Measurements from ENCODE around the gene RUFY1.
A peak's percentile ranks its signal among the peaks of the same experiment; 100 is the strongest.
"Not testable (repeated sequence)": the region's sequence is repeated elsewhere in the genome, so short reads cannot be mapped to it uniquely, and the experiment has no call there.

The RUFY1 gene

DNA sequence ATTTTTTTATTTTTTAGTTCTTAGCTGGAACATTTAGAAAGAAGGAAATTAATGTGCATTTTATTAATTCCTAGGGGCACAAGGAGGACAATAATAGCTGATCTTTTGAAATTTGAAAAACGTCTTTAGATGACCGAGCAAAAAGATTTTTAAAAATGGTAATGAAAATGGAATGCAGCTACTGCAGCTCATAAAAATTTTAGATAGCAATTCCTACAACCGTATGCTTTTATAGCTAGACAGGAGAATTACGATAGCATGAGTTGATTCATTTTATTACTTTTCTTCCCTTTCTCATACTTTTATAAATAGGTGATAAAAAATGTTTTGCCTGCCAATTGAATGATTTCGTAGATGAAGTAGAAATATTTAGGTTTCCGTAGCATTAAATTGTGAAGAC is 13.7 kb upstream of the RUFY1 start:
- peak; percentile 37 for DNase-seq

DNA sequence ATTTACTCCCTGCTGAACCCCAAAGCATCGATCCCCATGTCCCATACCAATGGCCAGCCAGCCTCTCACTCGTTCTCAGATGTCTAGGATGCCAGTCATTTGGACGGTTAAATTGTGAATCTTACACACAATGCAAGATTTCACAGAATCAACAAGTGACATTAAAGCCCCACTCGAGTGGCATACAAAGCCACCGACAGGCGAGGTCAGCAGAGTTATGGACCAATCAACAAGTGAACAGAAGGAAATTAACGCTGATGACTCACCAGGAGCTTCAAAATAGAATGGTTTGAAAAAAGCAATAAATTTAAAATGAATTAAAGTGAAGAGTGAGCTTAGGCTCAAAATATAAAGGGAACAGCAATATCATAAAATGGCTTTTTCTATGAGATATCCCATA is 8.2 kb upstream of the RUFY1 start:
- no peak for DNase-seq

DNA sequence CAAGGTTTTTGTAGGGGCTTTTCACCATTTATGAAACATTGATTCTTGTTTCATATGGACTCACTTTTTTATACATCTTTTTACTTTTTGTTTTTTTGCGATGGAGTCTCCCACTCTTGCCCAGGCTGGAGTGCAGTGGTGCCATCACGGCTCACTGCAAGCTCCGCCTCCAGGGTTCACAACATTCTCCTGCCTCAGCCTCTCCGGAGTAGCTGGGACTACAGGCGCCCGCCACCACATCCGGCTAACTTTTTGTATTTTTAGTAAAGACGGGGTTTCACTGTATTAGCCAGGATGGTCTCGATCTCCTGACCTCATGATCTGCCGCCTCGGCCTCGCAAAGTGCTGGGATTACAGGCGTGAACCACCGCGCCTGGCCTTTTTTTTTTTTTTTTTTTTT is 7.1 kb upstream of the RUFY1 start:
- not testable (repeated sequence) for DNase-seq

DNA sequence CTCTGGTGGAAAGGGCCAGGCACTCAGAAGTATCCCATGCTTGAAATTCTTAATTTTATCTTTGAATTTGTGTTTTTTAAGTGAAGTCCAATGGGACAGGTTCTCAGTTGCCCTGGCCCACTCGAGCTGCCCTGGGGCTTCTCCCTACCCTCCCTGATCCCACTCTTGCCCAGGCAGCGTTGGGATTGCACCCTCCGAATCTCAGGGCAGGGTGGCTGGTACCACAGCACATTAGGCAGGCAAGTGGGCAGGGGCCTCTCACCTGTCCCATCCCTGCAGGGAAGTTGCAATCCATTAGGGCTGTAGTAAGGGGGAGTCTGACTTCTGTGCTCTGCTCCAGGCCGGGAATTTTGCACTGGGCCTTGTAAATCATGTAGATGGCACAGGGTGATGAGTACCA is 2.7 kb downstream of the RUFY1 start:
- DNase-seq, result no peak

DNA sequence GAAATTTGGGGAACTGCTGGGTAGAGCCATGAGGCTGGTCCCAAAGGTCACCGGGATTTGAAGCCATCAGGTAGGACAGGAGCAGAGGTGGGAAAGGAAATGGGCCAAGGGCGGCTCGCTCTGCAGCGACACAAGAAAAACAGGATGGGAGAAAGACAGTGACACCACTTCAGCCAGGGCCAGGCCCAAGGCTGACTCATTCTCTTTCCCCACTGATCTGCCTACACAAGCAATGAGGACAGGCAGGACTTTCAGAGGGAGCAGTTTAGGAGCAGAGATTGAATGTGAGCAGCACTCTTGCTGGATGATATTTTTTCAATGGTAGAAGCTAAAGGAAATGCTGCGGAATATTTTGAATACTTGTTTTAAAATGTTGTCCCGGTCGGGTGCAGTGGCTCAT is 3.5 kb downstream of the RUFY1 start:
- DNase-seq, result peak; percentile 79

DNA sequence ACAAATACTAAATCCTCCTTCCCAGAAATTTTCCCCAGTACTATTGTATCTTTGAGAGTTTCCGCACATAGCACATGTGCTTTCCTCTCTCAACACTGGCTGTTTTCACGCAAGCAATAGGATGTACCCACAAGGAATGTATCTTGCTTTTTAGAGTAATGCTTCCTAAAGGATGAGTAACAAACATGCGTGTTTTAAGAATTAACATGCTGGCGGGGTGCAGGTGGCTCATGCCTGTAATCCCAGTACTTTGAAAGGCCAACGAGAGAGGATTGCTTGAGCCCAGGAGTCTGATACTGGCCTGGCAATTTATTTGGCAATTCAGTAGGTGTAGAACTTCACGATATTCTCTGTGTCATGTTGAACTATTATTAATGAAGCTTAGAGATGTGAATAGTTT is 4.6 kb downstream of the RUFY1 start:
- no peak for DNase-seq

DNA sequence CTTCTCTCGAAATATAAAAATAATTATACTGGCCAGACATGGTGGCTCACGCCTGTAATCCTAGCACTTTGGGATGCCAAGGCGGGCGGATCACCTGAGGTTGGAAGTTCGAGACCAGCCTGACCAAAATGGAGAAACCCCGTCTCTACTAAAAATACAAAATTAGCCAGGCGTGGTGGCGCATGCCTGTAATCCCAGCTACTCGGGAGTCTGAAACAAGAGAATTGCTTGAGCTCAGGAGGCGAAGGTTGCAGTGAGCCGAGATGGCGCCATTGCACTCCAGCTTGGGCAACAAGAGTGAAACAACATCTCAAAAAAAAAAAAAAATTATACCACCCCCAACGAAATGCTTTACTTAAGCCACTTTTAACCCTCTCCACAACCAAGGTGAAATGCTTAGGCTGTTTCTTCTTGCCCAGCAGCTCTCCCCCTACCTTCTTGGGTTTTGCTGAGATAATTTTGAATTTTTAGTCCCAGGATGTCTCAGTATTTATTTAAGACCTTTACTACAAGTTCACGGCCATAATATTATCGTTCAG is 8.0 kb downstream of the RUFY1 start:
- DNase-seq, result not testable (repeated sequence)

DNA sequence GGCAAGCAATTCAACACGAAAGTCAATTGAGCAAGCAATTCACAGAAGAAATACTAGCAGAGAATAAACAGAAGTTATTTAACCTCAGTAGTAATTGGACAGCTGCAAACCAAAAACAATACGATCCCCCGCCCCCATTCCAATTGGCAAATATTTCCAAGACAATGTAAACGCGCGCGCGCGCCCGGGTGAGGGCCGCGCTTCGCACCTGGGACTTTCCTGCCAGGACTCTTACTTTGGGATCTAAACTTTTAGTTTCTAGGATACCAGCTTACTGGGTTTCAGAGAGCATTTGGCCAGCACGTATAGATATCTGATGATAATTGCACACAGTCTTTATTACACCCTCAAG is 8.6 kb downstream of the RUFY1 start:
- peak; percentile 36 for DNase-seq

DNA sequence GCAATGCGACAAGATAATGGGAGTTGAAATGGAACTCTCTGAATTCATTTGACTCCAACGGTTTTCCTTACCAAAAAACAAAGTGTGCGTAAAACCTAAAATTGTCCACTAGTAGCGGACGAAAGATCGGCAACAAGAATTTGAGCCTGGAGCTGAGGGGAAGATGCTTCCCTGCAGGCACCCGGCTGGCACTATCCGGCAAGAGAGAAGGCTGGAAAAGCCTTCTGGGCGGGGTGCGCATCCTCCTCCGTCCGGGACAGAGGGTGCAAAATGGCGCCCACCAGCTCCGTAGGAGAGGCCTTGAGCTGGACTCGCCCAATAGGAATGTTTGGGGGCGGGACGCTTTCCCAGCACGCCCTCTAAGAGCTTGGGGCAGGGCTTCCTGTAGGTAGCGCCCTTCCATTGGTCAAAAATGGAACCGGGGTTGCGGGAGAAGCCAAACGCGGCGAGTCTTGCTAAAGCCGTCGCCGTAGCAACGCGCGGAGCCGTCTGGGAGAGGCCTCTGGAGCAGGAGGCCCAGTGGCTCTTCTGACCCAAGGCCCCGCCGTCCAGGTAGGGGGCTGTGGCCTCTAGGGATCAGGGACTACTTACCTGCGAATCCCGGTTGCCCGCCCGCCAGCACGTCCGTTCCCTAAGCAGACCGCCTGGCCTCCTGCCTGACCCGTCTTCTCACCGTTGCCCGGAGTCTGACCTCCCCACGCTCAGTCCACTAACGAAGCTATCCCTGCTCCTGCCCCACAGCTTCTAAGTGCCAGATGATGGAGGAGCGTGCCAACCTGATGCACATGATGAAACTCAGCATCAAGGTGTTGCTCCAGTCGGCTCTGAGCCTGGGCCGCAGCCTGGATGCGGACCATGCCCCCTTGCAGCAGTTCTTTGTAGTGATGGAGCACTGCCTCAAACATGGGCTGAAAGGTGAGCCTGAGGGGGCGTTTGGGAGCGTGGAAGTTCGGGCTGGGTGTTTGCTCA is 9.2 kb downstream of the RUFY1 start:
- DNase-seq, result peak; percentile 99

DNA sequence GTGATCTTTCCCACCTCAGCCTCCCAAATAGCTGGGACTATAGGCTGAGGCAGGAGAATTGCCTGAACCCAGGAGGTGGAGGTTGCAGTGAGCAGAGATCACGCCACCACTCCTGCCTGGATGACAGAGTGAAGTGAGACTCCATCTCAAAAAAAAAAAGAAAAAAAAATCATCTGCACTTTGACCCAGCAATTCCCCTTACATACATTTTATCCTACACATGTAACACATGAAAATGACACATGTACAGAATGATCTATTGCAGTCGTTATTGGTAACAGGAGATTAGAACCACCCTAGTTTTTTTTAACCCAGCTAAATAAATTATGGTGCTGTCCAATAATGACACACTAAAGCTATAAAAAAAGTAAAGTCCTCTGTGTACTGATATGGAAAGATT is 14.2 kb downstream of the RUFY1 start:
- no peak for DNase-seq

DNA sequence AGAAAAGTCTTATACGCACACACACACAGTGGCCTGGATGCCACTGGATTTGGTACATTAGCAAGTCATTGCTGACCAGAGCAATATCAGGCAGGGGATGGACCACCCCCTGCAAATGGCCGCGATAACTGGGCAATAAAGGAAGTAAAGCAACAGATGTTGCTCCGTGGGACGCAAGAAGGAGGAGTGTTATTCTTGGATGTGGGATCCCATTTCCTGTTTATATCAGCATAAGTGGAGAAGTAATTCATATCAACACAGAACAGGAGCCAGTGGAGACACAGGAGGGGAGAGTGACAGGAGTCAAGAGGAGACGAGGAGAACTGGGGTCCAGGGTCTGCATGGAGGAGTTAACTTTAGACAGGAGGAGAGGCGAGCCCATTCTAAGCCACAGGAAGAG is 18.4 kb downstream of the RUFY1 start:
- no peak for DNase-seq

DNA sequence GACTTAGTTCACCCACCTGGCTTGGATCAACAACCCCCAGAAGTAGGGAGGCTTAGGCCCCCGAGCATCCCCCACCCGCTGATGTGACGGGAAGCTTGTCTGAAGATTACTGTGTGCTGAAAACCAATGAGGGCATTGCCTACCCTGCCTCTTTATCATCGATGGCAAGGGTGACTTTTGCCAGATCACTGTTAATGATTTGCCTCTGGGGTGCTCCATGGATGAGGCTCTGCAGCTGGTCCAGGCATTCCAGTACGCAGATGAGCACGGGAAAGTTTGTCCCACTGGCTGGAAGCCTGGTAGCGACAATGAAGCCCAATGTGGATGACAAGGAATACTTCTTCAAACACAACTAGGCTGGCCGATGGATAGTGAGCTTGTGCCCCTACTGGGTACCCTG is 22.0 kb downstream of the RUFY1 start:
- DNase-seq, result no peak

DNA sequence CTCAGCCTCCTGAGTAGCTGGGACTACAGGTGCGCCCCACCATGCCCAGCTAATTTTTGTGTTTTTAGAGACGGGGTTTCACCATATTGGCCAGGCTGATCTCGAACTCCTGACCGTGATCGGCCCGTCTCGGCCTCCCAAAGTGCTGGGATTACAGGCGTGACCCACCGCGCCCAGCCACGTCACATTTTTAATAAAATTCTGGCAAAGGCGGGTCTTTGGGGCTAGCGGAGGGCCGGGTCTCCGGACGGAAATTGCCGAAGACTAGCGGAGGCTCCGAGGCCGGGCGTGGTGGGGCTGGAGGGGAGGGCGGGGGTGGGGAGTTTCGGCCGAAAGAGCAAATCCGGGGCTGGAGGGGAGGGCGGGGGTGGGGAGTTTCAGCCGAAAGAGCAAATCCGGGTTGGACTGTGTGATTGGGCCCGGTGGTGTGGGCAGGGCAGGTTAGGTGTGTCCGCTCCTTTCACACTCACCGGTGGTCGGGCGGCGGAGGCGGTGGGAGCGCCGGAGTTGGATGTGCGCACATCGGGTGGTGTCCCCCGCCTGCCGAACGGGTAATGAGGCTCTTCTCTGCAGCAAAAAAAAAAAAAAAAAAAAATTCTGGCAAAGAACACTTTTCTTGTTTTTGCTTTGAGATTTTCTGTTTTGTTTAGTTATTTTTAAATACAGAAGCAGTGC is 27.1 kb downstream of the RUFY1 start:
- no peak for DNase-seq

DNA sequence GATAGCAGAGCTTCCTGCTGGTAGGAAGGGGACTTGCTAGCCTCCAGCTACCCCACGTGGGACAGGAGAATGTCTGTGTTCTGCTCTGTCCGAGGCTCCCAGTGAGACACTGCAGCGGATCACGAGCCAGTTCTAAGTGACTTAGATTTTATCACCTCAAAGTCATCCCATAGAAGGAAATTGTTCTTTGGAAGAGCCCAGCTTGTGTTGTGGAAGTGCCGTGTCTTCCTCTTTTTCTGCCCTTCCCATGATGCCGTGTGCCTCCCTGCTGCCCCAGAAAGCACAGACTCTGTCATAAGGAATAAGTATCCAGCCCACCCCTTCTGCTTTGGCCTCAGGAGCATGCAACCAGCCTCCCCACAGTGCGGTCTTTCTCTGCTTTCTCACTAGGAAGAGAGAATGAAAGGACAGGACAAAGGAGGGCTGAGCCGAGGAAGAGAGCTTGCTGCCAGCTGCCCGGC is 35.6 kb downstream of the RUFY1 start:
- no peak for DNase-seq

DNA sequence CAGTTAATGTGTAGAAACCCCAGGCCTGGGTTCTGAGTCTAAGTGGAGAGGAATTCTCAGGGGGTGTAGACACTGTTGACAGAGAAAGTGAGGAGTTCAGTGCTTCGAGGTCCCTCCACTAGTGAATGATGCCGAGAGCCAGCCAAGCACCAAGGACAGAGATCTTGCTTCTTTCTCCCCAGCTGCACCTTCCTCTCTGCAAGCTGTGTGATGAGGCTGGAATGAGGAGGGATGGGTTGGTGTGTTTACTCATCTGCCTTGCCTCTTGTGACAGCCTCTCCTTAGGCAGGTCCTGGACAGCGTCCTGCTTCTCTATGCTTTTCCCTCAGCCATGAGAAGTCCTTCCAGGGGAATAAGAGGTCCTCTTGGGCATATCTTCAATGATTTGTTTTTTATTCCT is 37.8 kb downstream of the RUFY1 start:
- no peak for DNase-seq

DNA sequence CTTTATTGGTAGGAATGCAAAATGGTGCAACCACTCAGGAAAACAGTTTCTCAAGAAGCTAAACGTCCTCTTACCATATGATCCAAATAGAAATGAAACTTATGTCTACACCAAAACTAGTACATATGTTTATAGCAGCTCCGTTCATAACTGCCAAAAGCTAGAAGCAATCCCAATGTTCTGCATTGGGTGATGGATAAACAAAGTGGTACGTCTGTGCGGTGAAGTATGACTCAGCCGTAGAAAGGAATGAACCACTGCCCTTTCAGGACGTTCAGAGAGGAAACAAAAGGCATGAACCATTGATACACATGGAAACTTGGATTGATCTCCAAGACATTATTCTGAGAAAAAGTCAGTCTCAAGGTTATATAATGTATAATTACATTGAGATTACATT is 45.6 kb downstream of the RUFY1 start:
- peak; percentile 44 for DNase-seq

DNA sequence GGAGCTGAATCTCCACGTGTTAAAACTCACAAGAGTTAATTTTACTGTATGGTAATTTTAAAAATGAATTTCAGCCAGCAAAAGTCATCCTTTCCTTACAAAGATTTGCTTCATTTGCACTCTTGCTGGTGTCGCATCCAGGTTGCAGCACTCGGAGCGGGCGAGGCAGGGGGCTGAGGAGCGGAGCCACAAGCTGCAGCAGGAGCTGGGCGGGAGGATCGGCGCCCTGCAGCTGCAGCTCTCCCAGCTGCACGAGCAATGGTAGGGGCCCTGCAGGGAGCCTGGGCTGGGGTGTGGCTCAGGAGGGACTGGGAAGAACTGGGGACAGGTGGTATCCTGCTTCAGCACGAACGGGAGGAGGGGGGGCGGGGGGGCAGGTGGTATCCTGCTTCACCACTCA is 46.1 kb downstream of the RUFY1 start:
- DNase-seq, result no peak

DNA sequence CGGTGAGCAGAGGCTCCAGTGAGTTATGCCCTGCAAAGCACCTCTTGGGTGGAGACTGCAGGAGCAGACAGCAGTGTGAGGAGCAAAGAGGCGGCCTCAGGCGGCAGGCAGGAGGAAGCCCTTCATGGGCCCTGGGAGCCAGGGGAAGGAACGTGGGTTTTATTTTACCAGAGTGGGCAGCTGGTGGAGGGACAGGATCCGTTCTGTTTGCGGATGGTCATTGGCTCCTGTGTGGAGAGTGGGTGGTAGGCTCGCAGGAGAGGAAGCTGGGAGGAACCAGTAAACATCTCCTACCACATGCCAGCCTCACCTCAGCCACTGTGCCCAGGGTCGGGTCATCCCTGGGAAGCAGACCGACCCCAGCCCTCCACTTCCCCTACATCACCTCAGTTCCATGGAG is 48.7 kb downstream of the RUFY1 start:
- DNase-seq, result no peak

DNA sequence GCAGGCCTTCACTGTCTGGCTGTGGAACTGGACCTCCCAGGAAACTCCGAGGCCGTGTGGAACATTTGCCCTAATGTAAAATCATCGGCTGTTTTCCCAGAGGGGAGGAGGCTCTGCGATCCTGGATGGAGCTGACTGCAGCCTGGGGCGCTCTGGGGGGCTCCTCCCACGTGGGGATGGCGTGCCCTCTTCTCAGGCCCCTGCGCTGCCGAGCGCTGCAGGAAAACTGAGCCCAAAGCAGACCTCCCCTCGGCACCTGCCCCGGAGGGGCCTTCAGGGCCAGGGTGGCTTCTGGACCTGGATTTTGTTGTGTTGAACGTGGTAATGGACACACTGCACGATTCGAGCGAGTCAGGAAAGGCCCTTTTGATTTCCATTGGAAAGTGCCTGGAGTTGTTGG is 49.2 kb downstream of the RUFY1 start:
- DNase-seq, result no peak

DNA sequence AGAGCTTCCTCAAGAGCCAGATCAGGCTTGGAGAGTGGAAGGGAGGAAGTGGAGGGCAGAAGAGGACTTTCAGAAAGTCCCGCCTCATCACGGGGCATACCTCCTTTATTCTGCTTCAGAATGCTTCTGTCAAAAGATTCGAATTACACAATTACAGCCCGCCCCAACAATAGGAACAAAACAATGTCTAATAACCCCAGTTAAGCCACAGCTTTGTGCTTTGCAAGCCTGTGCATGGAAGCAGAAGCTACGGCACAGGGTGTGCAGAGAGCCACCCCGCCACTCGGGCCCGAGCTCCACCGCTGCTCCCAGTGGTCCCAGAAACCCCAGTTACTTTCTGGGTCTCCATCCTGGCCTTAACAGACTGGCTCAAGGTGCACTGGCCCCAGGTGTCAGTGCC is 49.6 kb downstream of the RUFY1 start:
- no peak for DNase-seq

DNA sequence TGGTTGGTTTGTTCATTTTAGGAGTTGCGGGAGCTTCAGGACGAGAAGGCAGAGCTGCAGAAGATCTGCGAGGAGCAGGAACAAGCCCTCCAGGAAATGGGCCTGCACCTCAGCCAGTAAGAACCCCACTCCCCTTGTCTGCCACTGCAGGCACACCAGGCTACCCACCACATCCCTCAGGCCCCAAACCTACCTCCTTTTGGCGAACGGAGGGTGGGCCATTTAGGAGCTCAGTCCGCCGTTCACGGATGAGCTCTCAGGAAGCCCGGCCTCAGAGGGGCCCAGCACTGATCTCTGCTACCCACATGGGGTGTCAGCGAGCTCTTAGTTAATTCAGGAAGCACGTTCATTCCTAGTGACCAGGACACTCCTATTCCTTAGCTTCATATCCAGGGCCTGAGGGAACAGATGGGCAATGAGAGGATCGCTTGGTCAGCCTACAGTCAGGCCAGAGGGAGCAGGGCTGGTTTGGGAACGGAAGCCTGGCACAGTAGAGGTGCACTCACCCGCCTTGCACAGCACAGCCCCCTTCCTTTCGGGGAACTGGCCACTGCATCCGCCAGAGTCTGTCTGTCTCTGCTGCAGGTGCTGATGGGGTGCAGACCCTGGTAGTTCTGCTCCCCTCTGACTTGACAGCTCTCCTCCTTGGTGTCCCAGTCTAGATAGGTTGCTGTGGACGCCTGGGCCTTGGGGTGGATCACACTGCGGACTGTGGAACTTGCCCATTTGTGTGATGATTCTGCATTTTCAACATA is 51.7 kb downstream of the RUFY1 start:
- no peak for DNase-seq

DNA sequence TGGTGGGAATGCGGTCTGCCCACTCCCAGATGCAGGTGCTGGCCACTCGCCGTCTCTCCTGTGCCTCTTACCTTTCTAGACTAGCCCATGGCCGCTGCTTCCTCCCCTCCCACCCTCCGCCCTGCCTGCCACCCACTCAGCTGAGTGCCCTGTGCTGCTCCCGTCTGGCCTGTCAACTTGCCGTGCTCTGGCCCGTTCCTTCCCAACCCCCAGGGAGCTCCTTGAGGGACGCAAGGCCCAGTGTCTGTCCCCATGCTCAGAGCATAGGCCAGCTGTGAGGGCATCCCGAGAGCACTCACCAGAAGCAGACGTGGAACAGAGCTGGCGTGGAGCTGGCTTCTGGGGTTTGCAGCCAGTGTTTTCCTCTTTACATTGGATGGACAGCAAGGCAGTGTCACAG is 53.0 kb downstream of the RUFY1 start:
- no peak for DNase-seq
